GM12878 (cell line): ENCODE measurements around the gene ADAP1.
A peak's percentile ranks its signal among the peaks of the same experiment; 100 is the strongest.

ENCODE experiments used
- KAT2A ChIP-seq: conservative IDR thresholded peaks from 2 replicates; pipeline ENCODE4 v1.6.1; 2011; ENCODE audit warnings: low read depth, low read length; ENCODE audit not compliant: control insufficient read depth
- NR2C2 ChIP-seq: IDR thresholded peaks from 2 replicates; pipeline ENCODE4 v1.6.1; 2011; ENCODE audit warnings: borderline replicate concordance, low read depth; ENCODE audit not compliant: control insufficient read depth, insufficient read length
- SMAD1 ChIP-seq: fragments of 450-650 bp; IDR thresholded peaks from 2 replicates; pipeline ENCODE4 v1.6.1; 2018; ENCODE audit warnings: mild to moderate bottlenecking, low read depth; ENCODE audit not compliant: partially characterized antibody
- SMC3 ChIP-seq: IDR thresholded peaks from 2 replicates; pipeline ENCODE4 v1.6.1; 2011; ENCODE audit warnings: low read length, improper control_type of control experiment, borderline replicate concordance
- SPI1 ChIP-seq: IDR thresholded peaks from 2 replicates; pipeline ENCODE4 v1.6.1; 2011; ENCODE audit warnings: low read depth, mild to moderate bottlenecking, low read length, moderate library complexity, borderline replicate concordance; ENCODE audit not compliant: insufficient read depth
- TF ChIP-seq, protein P1 (sequence below), 3 experiments: IDR thresholded peaks in 2 of 3; conservative IDR thresholded peaks in 1 of 3; 2 replicates each; pipeline ENCODE4 v1.5.1; 2011; ENCODE audit warnings: low read depth in 3 of 3, low read length in 3 of 3, mild to moderate bottlenecking in 3 of 3, control low read depth in 2 of 3, moderate library complexity in 2 of 3, inconsistent platforms in 1 of 3, mixed read lengths in 1 of 3; ENCODE audit not compliant: control insufficient read depth in 2 of 3, insufficient read depth in 1 of 3; ENCODE audit errors: extremely low read depth in 1 of 3

DNA sequence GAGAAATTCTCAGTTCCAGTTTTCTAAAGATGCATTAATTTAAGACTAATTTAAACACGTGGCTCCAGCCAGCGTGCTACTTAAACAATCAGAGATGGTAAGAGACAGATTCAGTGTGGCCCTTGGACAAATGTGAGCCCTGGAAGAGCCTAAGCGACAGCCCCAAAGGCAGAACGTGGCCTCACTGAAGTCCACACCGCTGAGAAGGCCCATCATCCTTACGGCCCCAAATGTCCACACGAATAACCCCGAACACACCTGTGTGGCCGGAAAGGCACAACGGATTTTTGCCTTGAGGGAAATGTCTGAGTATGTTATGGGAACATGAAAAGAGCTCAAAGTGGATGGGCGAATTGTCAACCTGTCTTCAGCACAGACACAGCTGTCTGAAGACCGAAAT is 17.6 kb upstream of the ADAP1 start:
- TF ChIP-seq, protein P1, sequence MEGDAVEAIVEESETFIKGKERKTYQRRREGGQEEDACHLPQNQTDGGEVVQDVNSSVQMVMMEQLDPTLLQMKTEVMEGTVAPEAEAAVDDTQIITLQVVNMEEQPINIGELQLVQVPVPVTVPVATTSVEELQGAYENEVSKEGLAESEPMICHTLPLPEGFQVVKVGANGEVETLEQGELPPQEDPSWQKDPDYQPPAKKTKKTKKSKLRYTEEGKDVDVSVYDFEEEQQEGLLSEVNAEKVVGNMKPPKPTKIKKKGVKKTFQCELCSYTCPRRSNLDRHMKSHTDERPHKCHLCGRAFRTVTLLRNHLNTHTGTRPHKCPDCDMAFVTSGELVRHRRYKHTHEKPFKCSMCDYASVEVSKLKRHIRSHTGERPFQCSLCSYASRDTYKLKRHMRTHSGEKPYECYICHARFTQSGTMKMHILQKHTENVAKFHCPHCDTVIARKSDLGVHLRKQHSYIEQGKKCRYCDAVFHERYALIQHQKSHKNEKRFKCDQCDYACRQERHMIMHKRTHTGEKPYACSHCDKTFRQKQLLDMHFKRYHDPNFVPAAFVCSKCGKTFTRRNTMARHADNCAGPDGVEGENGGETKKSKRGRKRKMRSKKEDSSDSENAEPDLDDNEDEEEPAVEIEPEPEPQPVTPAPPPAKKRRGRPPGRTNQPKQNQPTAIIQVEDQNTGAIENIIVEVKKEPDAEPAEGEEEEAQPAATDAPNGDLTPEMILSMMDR (IDR thresholded peaks at IDR 0.05 in 2 of 3, conservative IDR thresholded peaks at IDR 0.05 in 1 of 3; ENCODE audit: control insufficient read depth in 2 of 3, extremely low read depth in 1 of 3, insufficient read depth in 1 of 3, low read depth in 3 of 3, low read length in 3 of 3): no peak
- no peak for TF ChIP-seq SMC3
- peak; percentile 31; the same call in 1 of the 2 replicates for TF ChIP-seq SPI1
- TF ChIP-seq KAT2A: no peak
- no peak for TF ChIP-seq SMAD1
- no peak for TF ChIP-seq NR2C2
